Measurements from ENCODE around the gene RFPL1.
A peak's percentile ranks its signal among the peaks of the same experiment; 100 is the strongest.
"Not testable (repeated sequence)": the region's sequence is repeated elsewhere in the genome, so short reads cannot be mapped to it uniquely, and the experiment has no call there.

The RFPL1 gene

DNA sequence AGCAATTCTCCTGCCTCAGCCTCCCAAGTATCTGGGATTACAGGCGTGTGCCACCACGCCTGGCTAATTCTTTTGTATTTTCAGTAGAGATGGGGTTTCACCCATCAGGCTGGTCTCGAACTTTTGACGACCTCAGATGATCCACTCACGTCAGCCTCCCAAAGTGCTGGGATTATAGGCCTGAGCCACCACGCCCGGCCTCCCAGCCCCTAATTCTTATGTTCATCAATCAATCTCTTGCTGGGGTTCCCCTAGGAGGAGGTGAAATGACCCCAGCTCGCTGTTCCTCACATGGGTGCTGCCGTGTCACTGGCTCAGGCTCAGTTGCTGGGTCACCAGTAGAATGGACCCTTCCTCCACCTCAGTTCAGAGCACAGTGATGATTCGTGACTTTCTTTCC, at the start of gene RFPL1:
TSS of gene RFPL1 (plus strand) at position 301 of the 400 bp plus-strand sequence.
- DNase-seq (ENCODE audit: low read depth, low spot score), result not testable (repeated sequence)

DNA sequence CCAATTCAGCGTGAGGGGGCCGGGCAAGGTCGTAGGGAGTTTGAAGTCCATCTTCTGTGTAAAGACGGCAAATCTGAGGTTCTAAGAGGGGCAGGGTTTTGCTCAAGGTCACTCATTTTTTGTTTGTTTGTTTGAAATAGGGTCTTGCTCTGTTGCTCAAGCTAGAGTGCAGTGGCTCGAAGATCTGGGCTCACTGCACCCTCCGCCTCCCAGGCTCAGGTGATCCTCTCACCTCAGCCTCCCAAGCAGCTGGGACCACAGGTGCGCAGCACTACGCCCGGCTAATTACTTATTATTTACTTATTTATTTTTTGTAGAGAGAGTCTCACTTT, 49.7 kb upstream of the RFPL1 start:
- DNase-seq (ENCODE audit: low read depth, low spot score), result no peak

DNA sequence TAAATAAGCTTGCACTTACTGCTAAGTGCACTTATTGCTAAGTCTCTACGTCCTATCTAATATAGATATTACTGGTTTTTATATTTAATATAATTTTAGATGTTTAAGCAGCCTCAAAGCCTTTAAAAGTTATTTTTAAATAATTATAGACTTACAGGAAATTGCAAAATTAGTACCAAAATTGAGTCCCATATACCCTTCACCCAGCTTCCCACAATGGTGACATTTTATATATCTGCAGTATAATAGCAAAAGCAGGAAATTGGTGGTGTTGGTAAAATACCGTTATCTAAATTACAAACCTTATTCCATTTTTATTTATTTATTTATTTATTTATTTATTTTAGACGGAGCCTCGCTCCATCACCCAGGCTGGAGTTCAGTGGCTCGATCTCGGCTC, 48.1 kb upstream of the RFPL1 start:
- no peak for DNase-seq (ENCODE audit: low read depth, low spot score)

DNA sequence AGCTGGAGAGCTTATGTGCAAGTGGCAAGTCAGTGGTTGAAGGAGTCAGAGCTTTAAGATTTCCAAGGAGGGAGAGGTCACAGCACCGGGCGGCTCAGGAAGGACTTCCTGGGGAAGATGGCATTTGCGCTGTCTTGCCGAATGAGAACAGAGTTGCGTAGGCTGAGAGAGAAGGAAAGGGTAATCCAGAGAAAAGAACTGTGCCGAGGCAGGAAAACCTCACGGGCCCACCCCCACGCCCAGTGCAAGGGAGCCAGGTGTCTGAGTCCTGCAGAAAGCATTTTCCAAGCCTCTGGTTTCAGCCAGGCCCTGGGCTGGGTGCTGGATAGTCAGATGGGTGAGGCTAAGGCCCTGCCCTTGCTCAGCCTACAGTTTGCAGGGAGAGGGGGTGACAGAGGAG, 46.8 kb upstream of the RFPL1 start:
- DNase-seq (ENCODE audit: low read depth, low spot score), result no peak

DNA sequence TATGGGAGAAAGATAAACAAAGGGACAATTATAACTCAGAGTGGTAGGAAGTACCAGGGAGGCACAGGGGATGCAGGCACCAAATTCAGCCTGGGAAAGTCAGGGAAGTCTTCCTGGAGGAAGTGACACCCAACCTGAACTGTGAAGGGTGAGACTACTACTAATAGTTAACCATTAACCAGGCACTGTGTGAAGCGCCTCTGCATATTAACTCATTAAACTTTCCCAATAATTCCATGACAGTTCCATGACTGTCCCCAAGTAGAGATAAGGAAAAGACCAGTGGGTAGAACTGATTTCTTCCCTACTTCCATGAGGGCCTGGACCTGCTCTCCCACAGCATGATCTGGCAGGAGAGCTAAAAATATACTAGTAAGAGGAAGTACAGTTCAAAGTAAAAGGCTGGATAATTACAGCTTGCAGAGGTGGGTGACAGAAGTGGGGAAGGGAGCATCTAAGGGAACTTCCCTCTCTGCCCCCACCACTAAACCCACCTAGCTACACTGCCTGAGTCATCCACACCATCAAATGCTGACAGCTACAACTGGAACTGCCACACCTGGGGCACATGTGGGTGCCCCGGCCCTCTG, 45.3 kb upstream of the RFPL1 start:
- no peak for DNase-seq (ENCODE audit: low read depth, low spot score)

DNA sequence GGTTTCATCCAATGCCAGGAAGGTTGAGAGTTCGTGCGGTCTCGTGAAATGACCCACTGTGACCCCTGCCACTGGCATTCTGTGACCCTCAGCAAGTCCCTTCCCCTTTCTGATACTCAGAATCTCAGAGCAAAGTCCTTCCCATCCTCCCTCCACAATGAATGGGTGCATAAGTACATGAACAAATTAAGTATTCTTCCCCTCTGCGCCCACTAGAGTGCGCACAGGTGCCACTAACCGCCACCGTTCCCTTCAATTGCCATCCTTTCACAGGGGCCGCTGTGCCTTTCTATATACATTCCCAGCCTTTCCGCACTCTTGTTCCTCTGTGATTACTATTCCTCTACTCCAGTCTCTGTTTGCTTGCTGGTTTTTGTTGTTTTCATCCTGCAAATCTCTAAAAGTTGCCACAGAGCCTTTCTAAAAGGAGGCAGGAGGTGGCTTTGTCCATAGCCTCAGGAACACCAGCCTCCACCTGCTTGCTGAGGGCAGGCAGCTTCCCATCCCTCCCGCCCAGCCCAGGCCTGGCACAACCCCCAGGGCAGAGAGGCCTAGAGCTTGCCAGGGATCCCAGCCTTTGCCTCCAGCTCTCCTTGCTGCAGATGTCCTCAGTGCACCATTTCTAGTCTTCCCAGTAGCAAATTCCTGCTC, 43.3 kb upstream of the RFPL1 start:
- DNase-seq (ENCODE audit: low read depth, low spot score), result peak; percentile 67

DNA sequence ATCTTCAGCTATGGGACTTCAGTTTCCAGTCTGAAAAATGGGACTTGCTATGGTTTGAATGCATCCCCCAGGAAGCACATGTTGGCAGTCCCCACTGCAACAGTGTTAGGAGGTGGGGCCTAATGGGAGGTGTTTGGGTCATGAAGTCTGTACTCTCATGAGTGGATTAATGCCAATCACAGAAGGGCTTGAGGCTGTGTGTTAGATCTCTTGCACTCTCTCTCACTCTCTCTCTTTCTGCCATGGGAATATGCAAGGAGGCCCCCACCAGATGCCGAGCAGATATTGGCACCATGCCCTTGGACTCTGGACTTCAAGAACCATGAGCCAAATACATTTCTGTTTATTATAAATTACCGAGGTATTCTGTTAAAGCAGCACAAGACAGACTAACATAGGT, 42.3 kb upstream of the RFPL1 start:
- no peak for DNase-seq (ENCODE audit: low read depth, low spot score)

DNA sequence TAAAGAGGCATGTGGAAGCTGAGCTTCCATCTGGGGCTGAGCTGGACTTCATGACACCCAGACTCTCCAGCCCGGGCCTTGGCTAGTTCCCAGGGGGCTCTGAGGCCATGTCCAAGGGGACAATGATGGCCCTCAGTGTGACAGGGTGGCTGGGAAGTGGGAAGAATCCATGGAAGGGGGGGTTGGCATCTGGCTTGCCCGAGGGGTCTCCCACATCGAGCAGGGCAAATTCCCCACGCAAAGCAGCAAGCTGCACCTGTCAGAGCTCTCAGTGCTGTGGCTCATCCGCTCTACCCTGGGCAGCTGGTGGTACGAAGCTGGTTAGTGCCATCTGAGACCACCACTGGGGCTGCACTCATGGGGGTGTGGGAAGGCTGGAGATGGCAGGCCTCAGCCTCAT, 40.6 kb upstream of the RFPL1 start:
- DNase-seq (ENCODE audit: low read depth, low spot score), result no peak

DNA sequence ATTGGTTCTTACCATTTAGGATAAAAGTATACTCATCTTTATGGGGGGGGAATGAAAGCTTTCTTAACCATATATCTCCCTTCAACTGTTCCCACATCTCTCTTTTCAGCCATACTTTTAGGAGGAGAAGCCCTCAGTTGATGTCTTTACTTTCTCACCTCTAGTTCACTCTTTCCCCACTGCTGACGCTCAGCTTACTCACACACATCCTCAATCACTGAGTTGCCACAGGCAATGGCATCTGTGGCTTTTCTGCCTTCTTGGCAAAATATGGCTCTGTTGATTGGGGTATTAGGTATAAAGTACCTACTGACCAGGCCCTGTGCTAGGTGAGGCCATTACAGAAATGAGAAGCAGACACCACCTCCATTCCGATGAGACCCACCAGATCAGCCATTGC, 37.8 kb upstream of the RFPL1 start:
- no peak for DNase-seq (ENCODE audit: low read depth, low spot score)

DNA sequence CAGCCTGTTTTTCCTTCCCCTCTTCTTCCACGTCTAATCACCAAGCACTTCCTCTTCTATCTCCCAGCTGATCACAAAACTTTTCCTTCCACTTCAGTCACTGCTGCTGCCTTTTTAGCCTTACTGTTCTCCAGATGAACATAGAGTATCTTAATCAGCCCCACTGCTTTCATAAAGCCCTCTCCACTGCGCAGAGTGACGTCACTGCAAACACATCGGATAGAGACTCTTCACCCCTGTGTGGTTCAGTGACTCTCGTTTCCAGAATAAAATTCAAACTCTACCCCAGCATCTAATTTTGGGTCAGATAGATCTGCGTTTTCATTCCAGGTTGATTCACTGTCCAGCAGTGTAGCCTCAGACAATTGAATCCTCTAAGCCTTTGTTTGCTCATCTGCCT, 36.8 kb upstream of the RFPL1 start:
- not testable (repeated sequence) for DNase-seq (ENCODE audit: low read depth, low spot score)

DNA sequence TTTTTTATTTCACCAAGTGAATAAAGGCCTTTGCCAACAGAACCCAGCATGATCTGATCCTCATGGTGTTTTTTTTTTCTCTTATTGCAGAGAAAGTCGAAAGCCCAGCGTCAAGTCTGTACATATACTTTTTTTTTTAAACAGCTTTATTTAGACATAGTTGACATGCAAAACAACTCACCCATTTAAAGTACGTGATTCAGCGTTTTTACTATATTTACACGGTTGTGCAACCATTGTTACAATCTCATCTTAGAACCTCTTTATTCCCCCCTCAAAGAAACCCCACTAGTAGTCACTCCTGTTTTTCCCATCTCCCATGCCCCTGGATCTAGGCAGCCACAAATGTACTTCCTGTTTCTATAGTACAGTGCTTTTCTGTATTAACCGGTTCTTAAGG, 29.4 kb upstream of the RFPL1 start:
- DNase-seq (ENCODE audit: low read depth, low spot score), result no peak

GRCh38 chr22:29411569-29412211, 26.7 kb upstream of the RFPL1 start:
- not testable (repeated sequence) for DNase-seq (ENCODE audit: low read depth, low spot score)

- DNase-seq (ENCODE audit: low read depth, low spot score), result not testable (repeated sequence)
These were observed 25.6 kb upstream of the RFPL1 start for GRCh38 chr22:29412772-29413171.

DNA sequence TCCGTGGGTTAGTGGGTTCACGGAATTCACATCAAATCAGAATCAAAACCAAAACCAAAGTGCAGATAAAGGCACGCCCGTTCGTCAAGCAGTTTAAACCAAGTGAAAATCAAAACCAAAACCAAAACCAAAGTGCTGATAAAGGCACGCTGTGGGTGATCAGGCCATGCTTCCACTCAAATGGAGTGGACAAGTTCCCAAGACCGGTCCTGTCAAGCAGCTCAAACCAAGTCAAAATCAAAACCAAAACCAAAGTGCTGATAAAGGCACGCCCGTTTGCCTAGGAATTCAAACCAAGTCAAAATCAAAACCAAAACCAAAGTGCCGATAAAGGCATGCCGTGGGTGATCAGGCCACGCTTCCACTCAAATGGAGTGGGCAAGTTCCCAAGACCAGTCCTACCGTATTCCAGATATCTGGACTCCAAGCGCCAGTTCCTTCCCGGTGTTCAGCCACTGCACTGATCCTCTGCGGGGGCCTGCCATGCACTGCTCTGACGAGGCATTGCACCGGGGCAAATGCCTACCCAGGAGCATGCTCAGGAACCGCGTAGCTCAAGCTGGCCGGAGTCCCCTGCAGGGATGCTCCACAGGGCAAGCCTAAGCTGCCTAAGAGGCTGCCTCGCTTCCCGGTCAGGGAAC, 23.3 kb upstream of the RFPL1 start:
- DNase-seq (ENCODE audit: low read depth, low spot score), result not testable (repeated sequence)

DNA sequence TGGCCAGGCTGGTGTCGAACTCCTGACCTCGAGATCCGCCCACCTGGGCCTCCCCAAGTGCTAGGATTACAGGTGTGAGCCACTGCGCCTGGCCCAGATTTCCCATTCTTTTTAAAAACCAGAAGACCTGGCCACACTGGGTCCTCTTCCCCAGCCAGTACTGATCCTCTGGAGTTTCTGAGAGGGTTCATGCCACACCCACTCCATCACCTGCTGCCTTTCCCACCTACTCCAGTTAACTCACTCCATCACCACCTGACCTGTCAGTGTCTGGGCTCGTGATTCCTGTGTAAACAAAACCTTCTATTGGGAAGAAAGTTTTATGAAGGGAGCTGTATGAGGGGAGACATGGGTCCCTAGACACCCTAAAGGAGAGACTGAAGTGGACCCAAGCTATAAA, 19.7 kb upstream of the RFPL1 start:
- DNase-seq (ENCODE audit: low read depth, low spot score), result not testable (repeated sequence)

DNA sequence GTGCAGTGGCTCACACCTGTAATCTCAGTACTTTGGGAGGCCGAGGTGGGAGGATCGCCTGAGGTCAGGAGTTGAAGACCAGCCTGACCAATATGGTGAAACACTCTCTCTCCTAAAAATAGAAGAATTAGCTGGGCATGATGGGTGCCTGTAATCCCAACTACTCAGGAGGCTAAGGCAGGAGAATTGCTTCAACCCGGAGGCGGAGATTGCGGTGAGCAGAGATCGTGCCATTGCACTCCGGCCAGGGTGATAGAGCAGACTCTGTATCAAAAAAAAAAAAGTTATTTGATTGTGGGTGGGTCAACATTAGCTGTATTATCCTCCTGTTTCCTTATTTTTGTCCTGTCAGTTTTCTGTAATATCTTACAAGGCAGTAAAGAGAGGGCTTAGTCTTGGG, 11.9 kb upstream of the RFPL1 start:
- no peak for DNase-seq (ENCODE audit: low read depth, low spot score)

DNA sequence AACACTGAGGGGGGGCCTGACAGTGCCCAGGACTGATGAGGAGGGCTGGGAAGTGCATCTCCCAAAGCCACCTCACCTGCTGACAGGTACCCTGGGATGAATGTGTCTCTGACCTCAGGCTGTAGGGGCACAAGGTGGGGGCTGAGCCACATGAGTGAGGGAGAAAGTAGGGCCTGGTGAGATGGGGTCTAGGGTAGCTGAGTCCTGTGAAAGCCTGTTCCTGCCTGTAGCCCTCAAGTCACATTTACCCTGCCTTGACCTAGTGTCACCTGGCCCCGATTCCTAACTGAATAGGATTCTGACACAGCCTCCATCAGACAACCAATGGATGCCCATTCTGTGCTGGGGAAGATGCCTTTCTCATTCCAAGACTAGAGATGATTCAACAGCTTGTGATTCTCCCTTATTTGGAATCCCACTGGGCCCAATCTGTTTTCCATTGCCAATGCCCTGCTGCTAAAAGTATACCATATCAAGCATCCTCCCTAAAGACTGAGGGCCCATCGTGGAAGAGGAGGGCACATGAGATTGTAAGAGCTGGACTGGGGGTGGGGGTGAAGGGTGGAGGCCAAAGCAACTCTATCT, 11.1 kb upstream of the RFPL1 start:
- no peak for DNase-seq (ENCODE audit: low read depth, low spot score)

DNA sequence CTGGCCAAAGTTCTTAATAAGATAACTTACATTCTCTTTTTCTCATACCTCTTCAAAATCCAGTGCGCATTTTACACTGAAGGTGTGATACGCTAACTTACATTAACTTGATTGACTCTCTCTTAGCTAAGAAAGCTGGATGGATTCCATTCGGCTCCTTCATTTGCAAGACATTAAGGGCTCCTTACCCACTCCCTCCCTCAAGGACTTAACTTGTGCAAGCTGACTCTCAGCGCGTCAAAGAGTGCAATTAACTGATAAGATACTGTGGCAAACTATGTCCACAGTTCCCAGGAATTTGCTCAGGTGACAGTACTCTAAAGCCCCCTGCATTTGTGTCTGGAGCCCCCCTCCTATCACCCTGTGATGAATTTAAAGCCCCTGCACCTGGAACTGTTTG, 6.4 kb upstream of the RFPL1 start:
- peak; percentile 28 for DNase-seq (ENCODE audit: low read depth, low spot score)

DNA sequence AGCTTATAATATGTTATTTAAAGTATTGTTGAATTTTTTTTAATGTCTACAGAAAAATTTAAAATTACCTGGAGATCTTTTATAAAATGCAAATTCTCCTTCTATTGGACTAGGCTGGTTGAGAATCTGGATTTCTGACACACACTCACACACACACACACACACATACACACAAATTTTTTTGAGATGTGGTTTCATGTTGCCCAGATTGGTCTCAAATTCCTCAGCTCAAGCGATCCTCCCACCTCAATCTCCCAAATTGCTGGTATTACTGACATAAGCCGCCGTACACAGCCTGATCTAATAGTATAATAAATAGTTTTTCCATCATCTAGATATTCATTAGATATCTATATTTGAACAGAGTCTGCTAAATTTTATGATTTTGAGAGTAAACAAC, 4.5 kb upstream of the RFPL1 start:
- no peak for DNase-seq (ENCODE audit: low read depth, low spot score)

DNA sequence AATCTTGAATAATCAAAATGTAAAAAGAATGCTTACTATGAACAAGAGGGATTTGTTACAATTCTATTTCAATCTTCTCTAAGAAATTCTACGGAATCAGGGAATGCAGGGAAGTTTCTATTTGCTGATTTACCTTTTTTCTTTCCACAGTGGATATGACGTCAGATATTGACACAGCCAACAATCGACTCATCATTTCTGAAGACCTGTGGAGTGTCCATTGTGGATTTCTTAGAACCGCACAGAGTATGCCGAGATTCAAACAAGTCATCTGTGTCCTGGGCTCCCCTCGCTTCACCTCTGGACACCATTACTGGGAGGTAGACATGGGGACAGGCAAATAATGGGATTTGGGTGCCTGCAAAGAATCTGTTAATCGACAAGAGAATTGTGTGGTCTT, 4.1 kb upstream of the RFPL1 start:
- DNase-seq (ENCODE audit: low read depth, low spot score), result no peak

DNA sequence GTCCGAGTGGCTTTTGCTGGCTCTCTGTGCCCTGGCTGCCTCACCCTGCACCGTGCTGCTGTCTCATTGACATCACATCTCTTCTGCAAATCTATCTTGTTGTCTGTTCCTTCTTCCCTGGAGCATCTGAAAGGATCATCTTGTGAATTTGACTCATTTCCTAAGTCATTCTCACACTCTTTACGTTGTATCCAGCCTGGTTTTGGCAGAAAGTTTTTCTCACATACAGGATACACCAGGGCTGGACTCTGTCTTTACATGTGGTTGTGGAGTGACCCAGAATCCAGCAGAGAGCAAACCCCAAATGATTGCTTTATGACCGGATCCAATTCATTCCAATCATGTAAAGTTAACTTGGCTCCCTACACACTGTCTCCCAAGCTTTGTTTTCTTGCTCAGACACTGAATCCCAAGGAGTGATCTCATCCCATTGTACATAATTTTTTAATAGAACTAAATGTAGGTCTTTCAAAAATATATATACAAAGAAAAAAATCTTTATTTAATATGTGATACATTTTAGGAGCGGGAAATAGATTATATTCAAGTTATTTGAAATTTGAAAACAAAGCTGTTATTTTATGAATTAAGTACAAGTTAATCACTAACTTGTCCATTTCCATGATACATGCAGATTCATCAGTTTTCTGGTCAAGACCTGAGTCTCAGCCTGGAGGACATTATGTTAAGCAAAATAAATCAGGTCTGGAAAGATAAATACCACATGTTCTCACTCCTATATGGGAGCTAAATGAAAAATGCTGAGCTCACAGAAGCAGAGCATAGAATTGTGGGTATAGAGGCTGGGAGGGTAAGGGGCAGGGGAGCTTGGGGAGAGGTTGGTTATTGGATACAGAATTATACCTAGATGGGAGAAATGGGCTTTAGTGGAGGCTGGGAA, 2.9 kb upstream of the RFPL1 start:
- DNase-seq (ENCODE audit: low read depth, low spot score), result no peak

DNA sequence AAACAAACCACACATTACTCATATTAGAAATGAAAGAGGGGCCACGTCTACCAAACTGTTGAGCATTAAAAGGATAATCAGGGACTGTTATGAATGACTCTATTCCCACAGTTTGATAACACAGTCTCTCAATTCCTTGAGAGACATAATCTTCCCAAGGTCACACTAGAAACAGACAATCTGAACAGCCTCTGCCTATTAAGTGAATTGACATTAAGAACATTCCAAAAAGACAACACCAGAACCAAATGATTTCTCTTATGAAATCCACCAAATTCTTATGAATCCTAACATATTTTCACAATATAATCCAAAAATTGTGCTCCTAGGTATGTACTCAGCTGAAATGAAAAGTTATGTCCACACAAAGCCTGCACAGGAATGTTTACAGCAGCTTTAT, 4.6 kb downstream of the RFPL1 start:
- DNase-seq (ENCODE audit: low read depth, low spot score), result no peak
